B cell (primary cell): Measurements from ENCODE around the gene CAPN6. TPM values are rescaled to one million over a fixed set of nuclear protein-coding genes. Genes with fewer than 3 reads are reported as not detected.

Experiments
- ATAC-seq: fragments of 200-7000 bp; cut with Tn5 transposase; one replicate; pipeline ENCODE4 v1.10.0; 2021; ENCODE audit warnings: low read depth, mild to moderate bottlenecking, moderate number of reproducible peaks, moderate library complexity
- CTCF ChIA-PET: fragments of 350-600 bp; sonication (Branson Sonifier 250); formaldehyde crosslinking; loops from one replicate; lab custom pipeline; 2021; ENCODE audit warnings: antibody characterized with exemption, inconsistent platforms; lab: Charles Lee
- POLR2A ChIA-PET: fragments of 350-600 bp; sonication (Branson Sonifier 250); formaldehyde crosslinking; loops from one replicate; lab custom pipeline; 2021; ENCODE audit warnings: antibody characterized with exemption; lab: Charles Lee
- DNase-seq: peaks from one replicate; pipeline ENCODE4 v3.0.0; 2013
- H2AFZ ChIP-seq: 2 replicates; pipeline ENCODE4 v1.6.1; 2012; ENCODE audit warnings: mild to moderate bottlenecking, low read depth, low read length; ENCODE audit not compliant: insufficient read depth, poor library complexity, severe bottlenecking
- H3K27ac ChIP-seq, 2 donors: 1 replicate in 1 of 2; 2 replicates in 1 of 2; pipeline ENCODE4 v1.5.1; 2012 to 2013; ENCODE audit warnings: low read length in 2 of 2, mild to moderate bottlenecking in 2 of 2, moderate library complexity in 1 of 2
- H3K27me3 ChIP-seq, 4 experiments: fragments of 200-600 bp in 1 of 4; sonication (generic) in 1 of 4; replicated peaks in 1 of 4; 1 replicate in 2 of 4; 2 replicates in 2 of 4; pipeline versions ENCODE4 v1.6.1 to v1.7.0; 2013 to 2016; ENCODE audit warnings: low read length in 3 of 4, mild to moderate bottlenecking in 2 of 4, mixed read lengths in 1 of 4, moderate library complexity in 1 of 4; ENCODE audit not compliant: insufficient read depth in 4 of 4, control insufficient read depth in 3 of 4; ENCODE audit errors: control extremely low read depth in 1 of 4
- H3K36me3 ChIP-seq, 2 experiments: replicated peaks in 1 of 2; 1 replicate in 1 of 2; 2 replicates in 1 of 2; pipeline versions ENCODE4 v1.6.1 to v1.7.1; 2013; ENCODE audit warnings: low read length in 1 of 2; ENCODE audit not compliant: insufficient read depth in 2 of 2, control insufficient read depth in 1 of 2; ENCODE audit errors: control extremely low read depth in 1 of 2, extremely low read depth in 1 of 2
- H3K4me1 ChIP-seq, 2 donors: fragments of 200-600 bp in 1 of 2; sonication (generic) in 1 of 2; 1 replicate in 1 of 2; 2 replicates in 1 of 2; pipeline versions ENCODE4 v1.5.1 to v1.6.1; 2013 to 2017; ENCODE audit warnings: low read length in 2 of 2; ENCODE audit not compliant: control insufficient read depth in 2 of 2, insufficient read depth in 2 of 2
- H3K4me2 ChIP-seq: replicated peaks from 2 replicates; pipeline ENCODE3; 2012; ENCODE audit warnings: mild to moderate bottlenecking, low read depth, low read length; ENCODE audit not compliant: poor library complexity, severe bottlenecking
- H3K4me3 ChIP-seq, 5 experiments: fragments of 200-600 bp in 1 of 5; sonication (generic) in 1 of 5; 1 replicate in 3 of 5; 2 replicates in 2 of 5; pipeline versions ENCODE4 v1.5.1 to v1.7.0; 2011 to 2016; ENCODE audit warnings: low read length in 4 of 5, mild to moderate bottlenecking in 4 of 5, low read depth in 2 of 5, control low read depth in 1 of 5, moderate library complexity in 1 of 5; ENCODE audit not compliant: insufficient read depth in 1 of 5; ENCODE audit errors: control extremely low read depth in 1 of 5, extremely low read depth in 1 of 5
- H3K79me2 ChIP-seq: fragments of 200-600 bp; sonication (generic); one replicate; pipeline ENCODE4 v1.6.0; 2016; ENCODE audit warnings: low read length; ENCODE audit not compliant: control insufficient read depth, insufficient read depth
- H3K9ac ChIP-seq: fragments of 200-600 bp; sonication (generic); 2 replicates; pipeline ENCODE4 v1.6.1; 2017; ENCODE audit warnings: mild to moderate bottlenecking, low read length, moderate library complexity
- H3K9me3 ChIP-seq, 3 donors: one replicate each; pipeline versions ENCODE4 v1.6.1 to v1.7.1; 2013; ENCODE audit warnings: low read length in 2 of 3; ENCODE audit not compliant: control insufficient read depth in 2 of 3, insufficient read depth in 1 of 3; ENCODE audit errors: control extremely low read depth in 1 of 3
- H4K20me1 ChIP-seq: 2 replicates; pipeline ENCODE4 v1.6.0; 2012; ENCODE audit warnings: mild to moderate bottlenecking, low read length; ENCODE audit not compliant: insufficient read depth, control insufficient read depth, poor library complexity, severe bottlenecking
- H3K27ac Mint-ChIP-seq: one replicate; pipeline ENCODE4 v1.8.0; 2021; ENCODE audit warnings: mixed read lengths
- H3K27me3 Mint-ChIP-seq: one replicate; pipeline ENCODE4 v1.8.0; 2021; ENCODE audit warnings: mixed read lengths
- H3K4me1 Mint-ChIP-seq: one replicate; pipeline ENCODE4 v1.8.0; 2021; ENCODE audit warnings: mixed read lengths
- H3K4me3 Mint-ChIP-seq: one replicate; pipeline ENCODE4 v1.8.0; 2021; ENCODE audit warnings: mixed read lengths
- H3K9me3 Mint-ChIP-seq: one replicate; pipeline ENCODE4 v1.8.0; 2022; ENCODE audit warnings: mixed read lengths; ENCODE audit not compliant: insufficient read depth
- CTCF ChIP-seq: fragments of 200-600 bp; IDR thresholded peaks from one replicate; pipeline ENCODE4 v1.8.0; 2022; ENCODE audit warnings: antibody characterized with exemption, mild to moderate bottlenecking
- EZH2 ChIP-seq: IDR thresholded peaks from 2 replicates; pipeline ENCODE4 v1.6.1; 2012; ENCODE audit warnings: borderline replicate concordance, low read depth, mild to moderate bottlenecking, moderate library complexity, low read length; ENCODE audit not compliant: insufficient read depth, poor library complexity, severe bottlenecking
- WGBS: methylation state at CpG from one replicate; pipeline ENCODE4 v1.1.5; 2013; ENCODE audit warnings: missing lambda C conversion rate; ENCODE audit not compliant: insufficient coverage; 5-methylcytosine and 5-hydroxymethylcytosine counted together
- intact Hi-C: fragments of 100-400 bp; cut with micrococcal nuclease; formaldehyde crosslinking; loops from one replicate; pipeline ENCODE4 v1.10.0; 2022
- polyA plus RNA-seq: library from polyadenylated mRNA; depleted of rRNA; stranded (reverse); fragments of >200 nt; gene quantifications from 2 replicates; pipeline ENCODE4 v1.2.3, GENCODE V29; 2012
- total RNA-seq, 2 donors: library from RNA; stranded (reverse); fragments of 120-200 nt in 1 of 2; gene quantifications; 1 replicate in 1 of 2; 2 replicates in 1 of 2; pipeline versions ENCODE4 v1.2.3 to v1.2.4, GENCODE V29; 2013 to 2022

CAPN6 gene
- total and polyA plus RNA-seq, 2 donors (not counting 1 experiment from before 2014, with no cell fraction given) = not detected

GRCh38 chrX:111262086-111262485 lies 8.2 kb downstream of the CAPN6 start:
- Mint-ChIP-seq H3K27ac (no peak overlapping the region), H3K4me3 (no peak overlapping the region), H3K9me3 (no peaks in the 10 kb centered on the region), H3K4me1 (no peaks in the 10 kb centered on the region), H3K27me3 (no peaks in the 10 kb centered on the region)
- Histone ChIP-seq H3K36me3 (no peaks in the 10 kb centered on the region), H3K79me2 (no peaks in the 10 kb centered on the region), H3K27ac (no peak overlapping the region), H3K4me3 (no peak overlapping the region), H4K20me1 (no peaks in the 10 kb centered on the region), H3K4me1 (no peaks in the 10 kb centered on the region), H3K9me3 (no peaks in the 10 kb centered on the region), H3K4me2 (no peak overlapping the region), H2AFZ (no peak overlapping the region), H3K27me3 (no peaks in the 10 kb centered on the region), H3K9ac (no peak overlapping the region)
- ChIA-PET POLR2A (no interaction called here), CTCF (no interaction called here)
- WGBS = 100% methylated on average over 1 of the region's 3 CpGs
- TF ChIP-seq CTCF (no peak), EZH2 (no peak)
- DNase-seq = no peak
- no peak for ATAC-seq
- intact Hi-C loops = no loop called here

- H3K4me2 ChIP-seq = no peak overlapping the region
- no peaks in the 10 kb centered on the region for H3K27me3 ChIP-seq
- ATAC-seq (no peak), DNase-seq (no peak)
- no peaks in the 10 kb centered on the region for H3K4me1 ChIP-seq
- Mint-ChIP-seq H3K4me3 (no peak overlapping the region), H3K9me3 (no peaks in the 10 kb centered on the region), H3K27ac (no peak overlapping the region), H3K4me1 (no peaks in the 10 kb centered on the region), H3K27me3 (no peaks in the 10 kb centered on the region)
- no peak overlapping the region for H3K9ac ChIP-seq
- TF ChIP-seq EZH2 (no peak), CTCF (no peak)
- no peak overlapping the region for H2AFZ ChIP-seq
- H3K36me3 ChIP-seq = no peaks in the 10 kb centered on the region
- H3K4me3 ChIP-seq = no peak overlapping the region
- no peaks in the 10 kb centered on the region for H4K20me1 ChIP-seq
- intact Hi-C loops = no loop called here
- ChIA-PET CTCF (no interaction called here), POLR2A (no interaction called here)
- H3K79me2 ChIP-seq = no peaks in the 10 kb centered on the region
- H3K9me3 ChIP-seq = no peaks in the 10 kb centered on the region
- no peak overlapping the region for H3K27ac ChIP-seq
- 73% methylated on average over 3 of the region's 3 CpGs for WGBS
These were observed 9.8 kb downstream of the CAPN6 start for GRCh38 chrX:111260451-111260850.
